Measurements from ENCODE around the gene POU2F3. TPM values are rescaled to one million over a fixed set of nuclear protein-coding genes. Genes with fewer than 3 reads are reported as not detected.

POU2F3 gene
- total and polyA plus RNA-seq, 2 of the 13 experiments (the other 11 are each of a cell fraction or from before 2014, with no cell fraction given), result not detected

GRCh38 chr11:120192831-120193625 lies 46.9 kb upstream of the POU2F3 start (continued):
- TF ChIP-seq MEIS2 (CRISPR knock-in tag; IDR thresholded peaks at IDR 0.05), result peak; percentile 70; the same call in 1 of the 2 replicates
- no peak for TF ChIP-seq IKZF1 (IDR thresholded peaks at IDR 0.05)
- peak; percentile 37; the same call in 1 of the 2 replicates for TF ChIP-seq KLF12 (CRISPR knock-in tag; IDR thresholded peaks at IDR 0.05; ENCODE audit: borderline replicate concordance)
- 0 out of 2 replicates have a peak, but pooled peaks have one; percentile 28 for TF ChIP-seq ZIK1 (CRISPR knock-in tag; IDR thresholded peaks at IDR 0.05; ENCODE audit: borderline replicate concordance, low read depth)
- no peak for TF ChIP-seq ZBTB1 (CRISPR knock-in tag; IDR thresholded peaks at IDR 0.05; ENCODE audit: borderline replicate concordance)
- no peak for TF ChIP-seq ZNF496 (CRISPR knock-in tag; IDR thresholded peaks at IDR 0.05; ENCODE audit: insufficient replicate concordance)
- TF ChIP-seq E2F2 (CRISPR knock-in tag; IDR thresholded peaks at IDR 0.05; ENCODE audit: borderline replicate concordance), result no peak
- 0 out of 2 replicates have a peak, but pooled peaks have one; percentile 23 for TF ChIP-seq ZNF251 (CRISPR knock-in tag; IDR thresholded peaks at IDR 0.05)
- TF ChIP-seq MTF2 (CRISPR knock-in tag; IDR thresholded peaks at IDR 0.05; ENCODE audit: borderline replicate concordance), result no peak
- TF ChIP-seq NFE2L1 (CRISPR knock-in tag; IDR thresholded peaks at IDR 0.05; ENCODE audit: borderline replicate concordance), result no peak
- no peak for TF ChIP-seq ZNF234 (CRISPR knock-in tag; conservative IDR thresholded peaks at IDR 0.05)
- no peak for TF ChIP-seq ZNF33A (CRISPR knock-in tag; IDR thresholded peaks at IDR 0.05; ENCODE audit: borderline replicate concordance)
- no peak for TF ChIP-seq XBP1 (CRISPR knock-in tag; IDR thresholded peaks at IDR 0.05)
- no peak for TF ChIP-seq KLF11 (CRISPR knock-in tag; IDR thresholded peaks at IDR 0.05)
- no peak for TF ChIP-seq U2AF2 (IDR thresholded peaks at IDR 0.05; ENCODE audit: low read depth, low read length)
- peak; percentile 91; the same call in 1 of the 2 replicates for TF ChIP-seq ZNF556 (CRISPR knock-in tag; IDR thresholded peaks at IDR 0.05; ENCODE audit: borderline replicate concordance)
- no peak for TF ChIP-seq HMG20B (CRISPR knock-in tag; conservative IDR thresholded peaks at IDR 0.05)
- TF ChIP-seq GMEB1 (CRISPR knock-in tag; IDR thresholded peaks at IDR 0.05; ENCODE audit: borderline replicate concordance), result peak; percentile 67; the same call in 1 of the 2 replicates
- TF ChIP-seq SALL2 (CRISPR knock-in tag; IDR thresholded peaks at IDR 0.05), result no peak
- TF ChIP-seq ZNF850 (CRISPR knock-in tag; conservative IDR thresholded peaks at IDR 0.05), result no peak
- peak; percentile 90 for TF ChIP-seq ZNF18 (CRISPR knock-in tag; IDR thresholded peaks at IDR 0.05; ENCODE audit: insufficient replicate concordance)
- TF ChIP-seq FOSL2 (CRISPR knock-in tag; IDR thresholded peaks at IDR 0.05), result 0 out of 2 replicates have a peak, but pooled peaks have one; percentile 31
- no peak for TF ChIP-seq NCOA5 (CRISPR knock-in tag; IDR thresholded peaks at IDR 0.05)
- TF ChIP-seq SP2 (CRISPR knock-in tag; IDR thresholded peaks at IDR 0.05), result no peak
- peak; percentile 96 for TF ChIP-seq ZBTB42 (CRISPR knock-in tag; IDR thresholded peaks at IDR 0.05)
- TF ChIP-seq ZNF720 (CRISPR knock-in tag; IDR thresholded peaks at IDR 0.05), result no peak
- TF ChIP-seq NFIC (IDR thresholded peaks at IDR 0.05; ENCODE audit: low read length), result no peak
- peak; percentile 75 for TF ChIP-seq ZFX (CRISPR knock-in tag; IDR thresholded peaks at IDR 0.05; ENCODE audit: low read depth)
